Liver (tissue), 9 donors: ENCODE measurements around the gene TRAK1. TPM values are rescaled to one million over a fixed set of nuclear protein-coding genes. Genes with fewer than 3 reads are reported as not detected.

ENCODE experiments used
- DNase-seq: peaks from one replicate; pipeline ENCODE4 v3.0.0-alpha.2; 2017; ENCODE audit warnings: low spot score
- H3K27ac ChIP-seq, 2 donors: one replicate each; pipeline ENCODE4 v1.7.0; 2013; ENCODE audit warnings: inconsistent platforms in 2 of 2, low read length in 2 of 2, control low read depth in 1 of 2, low read depth in 1 of 2, mild to moderate bottlenecking in 1 of 2
- H3K27me3 ChIP-seq, 4 donors: one replicate each; pipeline versions ENCODE4 v1.6.1 to v1.7.0; 2013; ENCODE audit warnings: low read length in 3 of 4, inconsistent platforms in 1 of 4, mild to moderate bottlenecking in 1 of 4, moderate library complexity in 1 of 4; ENCODE audit not compliant: control insufficient read depth in 4 of 4, insufficient read depth in 4 of 4
- H3K36me3 ChIP-seq, 4 donors: one replicate each; pipeline versions ENCODE4 v1.6.1 to v1.7.0; 2013; ENCODE audit warnings: low read length in 3 of 4, mild to moderate bottlenecking in 3 of 4, low read depth in 1 of 4, moderate library complexity in 1 of 4; ENCODE audit not compliant: control insufficient read depth in 4 of 4, insufficient read depth in 3 of 4
- H3K4me1 ChIP-seq, 4 donors: one replicate each; pipeline versions ENCODE4 v1.6.1 to v1.7.0; 2013; ENCODE audit warnings: low read length in 3 of 4, mild to moderate bottlenecking in 3 of 4, moderate library complexity in 1 of 4; ENCODE audit not compliant: control insufficient read depth in 4 of 4, insufficient read depth in 4 of 4
- H3K4me3 ChIP-seq, 3 donors: one replicate each; pipeline versions ENCODE4 v1.6.1 to v1.7.0; 2013; ENCODE audit warnings: low read length in 3 of 3, control low read depth in 1 of 3, low read depth in 1 of 3, mild to moderate bottlenecking in 1 of 3
- H3K9ac ChIP-seq, 2 donors: one replicate each; pipeline ENCODE4 v1.7.0; 2013; ENCODE audit warnings: low read length in 2 of 2, mild to moderate bottlenecking in 2 of 2, moderate library complexity in 2 of 2, control low read depth in 1 of 2, low read depth in 1 of 2
- H3K9me3 ChIP-seq, 4 donors: one replicate each; pipeline versions ENCODE4 v1.6.1 to v1.7.0; 2013; ENCODE audit warnings: low read length in 3 of 4; ENCODE audit not compliant: control insufficient read depth in 4 of 4
- ATF3 ChIP-seq: IDR thresholded peaks from 2 replicates; pipeline ENCODE4 v1.6.1; 2016; ENCODE audit warnings: antibody characterized with exemption
- CTCF ChIP-seq: fragments of 150-350 bp; IDR thresholded peaks from 2 replicates; pipeline ENCODE4 v1.5.1; 2017; ENCODE audit warnings: improper control_type of control experiment, low read depth, low read length; ENCODE audit not compliant: missing input control
- EGR1 ChIP-seq, 2 donors: IDR thresholded peaks; 2 replicates each; pipeline ENCODE4 v1.6.1; 2016 to 2018; ENCODE audit warnings: antibody characterized with exemption in 2 of 2, low read depth in 2 of 2
- FOXA1 ChIP-seq: IDR thresholded peaks from 2 replicates; pipeline ENCODE4 v1.6.1; 2016; ENCODE audit warnings: antibody characterized with exemption
- FOXA2 ChIP-seq: IDR thresholded peaks from 2 replicates; pipeline ENCODE4 v1.6.1; 2016; ENCODE audit warnings: antibody characterized with exemption
- GABPA ChIP-seq, 2 donors: IDR thresholded peaks in 1 of 2; conservative IDR thresholded peaks in 1 of 2; 2 replicates each; pipeline ENCODE4 v1.6.1; 2016; ENCODE audit warnings: antibody characterized with exemption in 2 of 2, mild to moderate bottlenecking in 1 of 2, moderate library complexity in 1 of 2
- HNF4A ChIP-seq, 2 donors: conservative IDR thresholded peaks; 2 replicates each; pipeline ENCODE4 v1.6.1; 2016; ENCODE audit warnings: antibody characterized with exemption in 2 of 2, mild to moderate bottlenecking in 2 of 2
- HNF4G ChIP-seq: IDR thresholded peaks from 2 replicates; pipeline ENCODE4 v1.6.1; 2016; ENCODE audit warnings: antibody characterized with exemption
- JUND ChIP-seq, 2 donors: IDR thresholded peaks; 2 replicates each; pipeline ENCODE4 v1.6.1; 2016; ENCODE audit warnings: antibody characterized with exemption in 2 of 2
- MAX ChIP-seq: IDR thresholded peaks from 2 replicates; pipeline ENCODE4 v1.6.1; 2016; ENCODE audit warnings: antibody characterized with exemption
- NR2F2 ChIP-seq: IDR thresholded peaks from 2 replicates; pipeline ENCODE4 v1.6.1; 2016; ENCODE audit warnings: antibody characterized with exemption
- RAD21 ChIP-seq, 2 donors: IDR thresholded peaks; 2 replicates each; pipeline ENCODE4 v1.6.1; 2016; ENCODE audit warnings: antibody characterized with exemption in 2 of 2, mild to moderate bottlenecking in 2 of 2
- RXRA ChIP-seq, 2 donors: IDR thresholded peaks; 2 replicates each; pipeline ENCODE4 v1.6.1; 2017 to 2018; ENCODE audit warnings: antibody characterized with exemption in 2 of 2, mild to moderate bottlenecking in 1 of 2
- SP1 ChIP-seq: IDR thresholded peaks from 2 replicates; pipeline ENCODE4 v1.6.1; 2018; ENCODE audit warnings: antibody characterized with exemption, mild to moderate bottlenecking
- TAF1 ChIP-seq: conservative IDR thresholded peaks from 2 replicates; pipeline ENCODE4 v1.6.1; 2016; ENCODE audit warnings: antibody characterized with exemption, mild to moderate bottlenecking
- YY1 ChIP-seq: IDR thresholded peaks from 2 replicates; pipeline ENCODE4 v1.6.1; 2016; ENCODE audit warnings: antibody characterized with exemption, mild to moderate bottlenecking
- ZBTB33 ChIP-seq: IDR thresholded peaks from 2 replicates; pipeline ENCODE4 v1.6.1; 2016; ENCODE audit warnings: antibody characterized with exemption
- WGBS: extraction: QIAGEN DNeasy Blood & Tissue Kit; methylation state at CpG from one replicate; pipeline ENCODE4 v1.1.7; 2013; 5-methylcytosine and 5-hydroxymethylcytosine counted together
- polyA plus RNA-seq, 2 donors: library from polyadenylated mRNA; stranded (reverse) in 1 of 2; unstranded in 1 of 2; fragments of 200-250 nt in 1 of 2; fragments of >200 nt in 1 of 2; fragmentation: Nextera tagmentation in 1 of 2; extraction: Ambion mirVana in 1 of 2; gene quantifications; one replicate each; pipeline versions ENCODE4 v1.2.1 to v1.2.3, GENCODE V29; 2013 to 2015
- total RNA-seq, 2 donors: library from RNA; depleted of rRNA; stranded (reverse); fragments of >200 nt; gene quantifications; one replicate each; pipeline ENCODE4 v1.2.3, GENCODE V29; 2014
- donor health status: healthy.
- donor health status: healthy.
- donor health status: healthy.
- donor health status: healthy.
- donor health status: healthy.

Gene TRAK1
- total and polyA plus RNA-seq, 4 donors, result 3.4 to 21.7 (median 8.6) TPM

- TF ChIP-seq CTCF, result no peak
- no peak for TF ChIP-seq TAF1
- no peak for TF ChIP-seq GABPA (IDR thresholded peaks at IDR 0.05 in 1 of 2, conservative IDR thresholded peaks at IDR 0.05 in 1 of 2)
These were observed 165.1 kb downstream of the TRAK1 start (continued) for GRCh38 chr3:42256135-42256819.

DNA sequence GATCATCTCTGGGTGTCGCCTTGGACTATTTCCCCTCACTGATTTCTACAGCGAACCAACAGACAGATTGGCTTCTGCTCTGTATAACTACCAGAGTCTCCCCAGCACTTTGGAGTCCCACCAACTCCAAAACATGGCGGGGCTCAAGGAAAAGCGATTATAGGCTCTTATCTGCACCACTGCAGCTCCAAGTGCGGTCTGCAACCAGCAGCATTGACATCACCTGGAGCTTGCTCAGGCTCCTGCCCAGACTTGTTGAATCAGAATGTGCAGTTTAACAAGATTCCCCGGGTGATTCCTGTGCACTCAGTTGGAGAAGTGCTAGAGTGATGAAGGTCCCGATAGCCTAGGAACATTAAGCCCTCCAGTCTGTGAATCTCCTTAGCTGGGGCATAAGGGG is 165.8 kb downstream of the TRAK1 start:
- H3K27ac ChIP-seq, result no peak overlapping the region
- no peak overlapping the region for H3K9ac ChIP-seq
- peaks cover 0 to 8% (median 0%) of the 10 kb centered on the region in 4 donors for H3K27me3 ChIP-seq
- no peak for DNase-seq
- WGBS, result 74% methylated on average over 7 of the region's 7 CpGs
- no peak overlapping the region for H3K4me3 ChIP-seq
- no peaks in the 10 kb centered on the region for H3K9me3 ChIP-seq
- TF ChIP-seq CTCF (no peak), ATF3 (no peak), JUND (IDR thresholded peaks at IDR 0.05) (no peak), HNF4G (no peak)
- H3K4me1 ChIP-seq, result no peaks in the 10 kb centered on the region
- H3K36me3 ChIP-seq, result no peaks in the 10 kb centered on the region

GRCh38 chr3:42262525-42262924 is 171.4 kb downstream of the TRAK1 start:
- no peak overlapping the region for H3K27ac ChIP-seq
- TF ChIP-seq HNF4A (conservative IDR thresholded peaks at IDR 0.05) (no peak), YY1 (no peak), CTCF (no peak), HNF4G (no peak), RAD21 (IDR thresholded peaks at IDR 0.05) (no peak), RXRA (IDR thresholded peaks at IDR 0.05) (no peak), ATF3 (no peak), GABPA (IDR thresholded peaks at IDR 0.05 in 1 of 2, conservative IDR thresholded peaks at IDR 0.05 in 1 of 2) (no peak), SP1 (no peak), JUND (IDR thresholded peaks at IDR 0.05) (no peak), FOXA1 (no peak), ZBTB33 (no peak), EGR1 (IDR thresholded peaks at IDR 0.05; ENCODE audit: low read depth in 2 of 2) (no peak), FOXA2 (no peak), NR2F2 (no peak), MAX (no peak)

More at GRCh38 chr3:42262525-42262924, 171.4 kb downstream of the TRAK1 start:
- peaks cover 0 to 9% (median 3%) of the 10 kb centered on the region in 4 donors for H3K27me3 ChIP-seq
- H3K4me1 ChIP-seq, result peaks cover 4 to 12% (median 5%) of the 10 kb centered on the region in 4 donors
- H3K9me3 ChIP-seq, result peaks cover 0 to 8% (median 0%) of the 10 kb centered on the region in 4 donors
- no peak overlapping the region for H3K4me3 ChIP-seq
- no peak for DNase-seq
- H3K9ac ChIP-seq, result no peak overlapping the region
- 61% methylated on average over 2 of the region's 2 CpGs for whole genome bisulfite sequencing
- H3K36me3 ChIP-seq, result no peaks in the 10 kb centered on the region
